Activated CD8-positive, alpha-beta memory T cell treated with anti-CD3 and anti-CD28 coated beads for 48 hours (primary cell): ENCODE data around the gene AFF1.
A peak's percentile ranks its signal among the peaks of the same experiment; 100 is the strongest.
"Not testable (repeated sequence)": the region's sequence is repeated elsewhere in the genome, so short reads cannot be mapped to it uniquely, and the experiment has no call there.

Experiments
- DNase-seq, 3 experiments: peaks; one replicate each; pipeline ENCODE4 v3.0.0-alpha.2; 2020; ENCODE audit warnings: low read depth in 2 of 3, low spot score in 2 of 3

AFF1 gene

GRCh38 chr4:87052615-87053014, 117.8 kb downstream of the AFF1 start:
- no peak for DNase-seq

GRCh38 chr4:87053176-87053658, 118.4 kb downstream of the AFF1 start:
- no peak for DNase-seq

GRCh38 chr4:87053802-87054767, 119.3 kb downstream of the AFF1 start:
- no peak for DNase-seq

- no peak for DNase-seq
Measured at GRCh38 chr4:87054900-87055299, 120.1 kb downstream of the AFF1 start.

- DNase-seq: no peak
Measured at GRCh38 chr4:87055311-87055710, 120.5 kb downstream of the AFF1 start.

- no peak for DNase-seq
Measured at GRCh38 chr4:87056881-87057280, 122.1 kb downstream of the AFF1 start.

GRCh38 chr4:87057835-87058355, 123.1 kb downstream of the AFF1 start:
- no peak for DNase-seq

GRCh38 chr4:87058356-87059073, 123.7 kb downstream of the AFF1 start:
- DNase-seq: peak in 2 of 3 experiments; percentile 10 to 18

- DNase-seq: no peak
Measured at GRCh38 chr4:87060957-87061356, 126.1 kb downstream of the AFF1 start.

- DNase-seq: no peak
Measured at GRCh38 chr4:87065021-87065420, 130.2 kb downstream of the AFF1 start.

- no peak for DNase-seq
Measured at GRCh38 chr4:87066403-87067123, 131.8 kb downstream of the AFF1 start.

- no peak for DNase-seq
Measured at GRCh38 chr4:87067124-87067885, 132.5 kb downstream of the AFF1 start.

- DNase-seq: no peak
Measured at GRCh38 chr4:87068583-87069021, 133.8 kb downstream of the AFF1 start.

- DNase-seq: no peak
Measured at GRCh38 chr4:87069037-87069742, 134.4 kb downstream of the AFF1 start.

- DNase-seq: no peak
Measured at GRCh38 chr4:87071401-87071800, 136.6 kb downstream of the AFF1 start.

GRCh38 chr4:87072545-87072944, 137.7 kb downstream of the AFF1 start:
- not testable (repeated sequence) for DNase-seq

- no peak for DNase-seq
Measured at GRCh38 chr4:87073199-87074120, 138.6 kb downstream of the AFF1 start.

- no peak for DNase-seq
Measured at GRCh38 chr4:87074121-87074488, 139.3 kb downstream of the AFF1 start.

GRCh38 chr4:87075876-87076275, 141.1 kb downstream of the AFF1 start:
- DNase-seq: no peak
